IMR-90 (cell line): ENCODE data around the gene RIOK2.

Experiments used
- CEBPB ChIP-seq: IDR thresholded peaks from 2 replicates; pipeline ENCODE4 v1.6.1; 2012; ENCODE audit warnings: low read depth, low read length, improper control_type of control experiment
- CTCF ChIP-seq: conservative IDR thresholded peaks from 2 replicates; pipeline ENCODE4 v1.5.1; 2012; ENCODE audit warnings: mild to moderate bottlenecking, low read depth, low read length, improper control_type of control experiment
- ELK1 ChIP-seq: fragments of 150-350 bp; IDR thresholded peaks from 2 replicates; pipeline ENCODE4 v1.6.1; 2016; ENCODE audit warnings: low read depth, mild to moderate bottlenecking, low read length, moderate library complexity, borderline replicate concordance
- NFE2L2 ChIP-seq: fragments of 150-350 bp; IDR thresholded peaks from 2 replicates; pipeline ENCODE4 v1.6.1; 2016; ENCODE audit warnings: low read depth, mild to moderate bottlenecking, low read length
- POLR2A ChIP-seq: IDR thresholded peaks from 2 replicates; pipeline ENCODE4 v1.6.1; 2012; ENCODE audit warnings: mild to moderate bottlenecking, low read depth, low read length
- RFX5 ChIP-seq: IDR thresholded peaks from 2 replicates; pipeline ENCODE4 v1.8.0; 2012; ENCODE audit warnings: low read depth, mild to moderate bottlenecking, low read length, moderate library complexity

- TF ChIP-seq CTCF: no peak
- TF ChIP-seq RFX5: no peak
- no peak for TF ChIP-seq POLR2A
- no peak for TF ChIP-seq ELK1
- no peak for TF ChIP-seq CEBPB
- TF ChIP-seq NFE2L2: no peak
Observed at GRCh38 chr5:97131921-97132320, 51.1 kb downstream of the RIOK2 start.
